Esophagus squamous epithelium (tissue), 5 donors: Measurements from ENCODE around the gene PYGM. TPM values are rescaled to one million over a fixed set of nuclear protein-coding genes. Genes with fewer than 3 reads are reported as not detected.

Source experiments
- DNase-seq: peaks from one replicate; lab custom pipeline; 2025; lab: John Stamatoyannopoulos, UW
- H3K27ac ChIP-seq, 4 donors: fragments of 200-600 bp; sonication (generic); one replicate each; pipeline ENCODE4 v1.5.1; 2016 to 2019; ENCODE audit warnings: mild to moderate bottlenecking in 1 of 4
- H3K27me3 ChIP-seq, 4 donors: fragments of 200-600 bp; sonication (generic); 1 replicate in 3 of 4; 2 replicates in 1 of 4; pipeline versions ENCODE4 v1.5.1 to v1.6.0; 2017 to 2021; ENCODE audit warnings: antibody characterized with exemption in 1 of 4
- H3K36me3 ChIP-seq, 3 donors: fragments of 200-600 bp; sonication (generic); one replicate each; pipeline ENCODE4 v1.5.1; 2016 to 2019
- H3K4me1 ChIP-seq, 3 donors: fragments of 200-600 bp; sonication (generic); one replicate each; pipeline ENCODE4 v1.5.1; 2017 to 2019
- H3K4me3 ChIP-seq, 4 donors: fragments of 200-600 bp; sonication (generic); 1 replicate in 3 of 4; 2 replicates in 1 of 4; pipeline ENCODE4 v1.5.1; 2016 to 2019; ENCODE audit warnings: mild to moderate bottlenecking in 2 of 4, moderate library complexity in 1 of 4
- H3K9me3 ChIP-seq, 3 donors: fragments of 200-600 bp; sonication (generic); one replicate each; pipeline ENCODE4 v1.5.1; 2016 to 2019
- CTCF ChIP-seq, 6 experiments: fragments of 450-650 bp in 4 of 6; fragments of 200-600 bp in 2 of 6; sonication (generic) in 2 of 6; IDR thresholded peaks; one replicate each; pipeline ENCODE4 v1.5.1; 2016 to 2019; ENCODE audit warnings: antibody characterized with exemption in 6 of 6, mild to moderate bottlenecking in 4 of 6, moderate library complexity in 4 of 6
- POLR2A ChIP-seq, 4 donors: fragments of 450-650 bp; IDR thresholded peaks; one replicate each; pipeline ENCODE4 v1.6.1; 2017; ENCODE audit warnings: antibody characterized with exemption in 4 of 4, mild to moderate bottlenecking in 4 of 4, moderate library complexity in 3 of 4
- WGBS, 2 donors: methylation state at CpG; one replicate each; pipeline ENCODE4 v1.1.5; 2018; 5-methylcytosine and 5-hydroxymethylcytosine counted together
- intact Hi-C: fragments of 100-400 bp; cut with DNase I; formaldehyde crosslinking; loops from one replicate; pipeline ENCODE4 v1.15.0; 2022
- total RNA-seq, 4 donors: library from RNA; depleted of rRNA; stranded (reverse); fragments of >200 nt; gene quantifications; one replicate each; pipeline ENCODE4 v1.1.0, GENCODE V29; 2016
- donor health status: DM: yes; HTN: yes; CAD: no.

Gene PYGM
- total RNA-seq, 4 donors from 2014 or later, result 0.27 to 0.95 (median 0.39) TPM

- TF ChIP-seq CTCF (IDR thresholded peaks at IDR 0.05), result no peak
- no peak for TF ChIP-seq POLR2A (IDR thresholded peaks at IDR 0.05)
- Histone ChIP-seq H3K4me3 (no peak overlapping the region), H3K4me1 (peaks cover 0 to 5% (median 4%) of the 10 kb centered on the region in 3 donors), H3K9me3 (no peaks in the 10 kb centered on the region), H3K27ac (no peak overlapping the region), H3K27me3 (peaks cover 0 to 21% (median 0%) of the 10 kb centered on the region in 4 donors), H3K36me3 (peaks cover 0 to 3% (median 0%) of the 10 kb centered on the region in 3 donors)
- WGBS, 2 donors, result 71 to 79% methylated on average over 10 to 12 of the region's 23 CpGs
- intact Hi-C loops, result no loop called here
- no peak for DNase-seq
Observed at GRCh38 chr11:64734811-64735724, 24.7 kb downstream of the PYGM start.

DNA sequence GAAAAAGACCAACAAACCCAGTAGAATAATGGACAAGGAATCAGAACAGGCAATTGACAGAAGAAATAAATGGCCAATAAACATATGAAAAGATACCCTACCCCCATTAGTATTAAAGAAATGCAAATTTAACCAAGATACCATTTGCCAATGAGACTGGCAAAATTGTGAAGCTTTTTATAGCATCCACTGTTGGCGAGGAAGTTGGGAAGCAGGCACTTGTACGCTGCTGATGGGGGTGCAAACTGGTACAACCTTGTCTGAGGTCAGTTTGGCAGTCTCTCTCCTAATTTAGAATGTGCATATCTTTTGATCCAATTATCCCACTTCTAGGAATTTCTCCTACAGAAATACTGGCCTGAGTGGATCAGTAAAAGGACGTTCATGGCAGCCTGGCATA is 28.2 kb downstream of the PYGM start:
- DNase-seq, result no peak
- H3K4me3 ChIP-seq, result no peak overlapping the region
- H3K27ac ChIP-seq, result no peak overlapping the region
- intact Hi-C loops, result no loop called here
- TF ChIP-seq POLR2A (IDR thresholded peaks at IDR 0.05) (no peak), CTCF (IDR thresholded peaks at IDR 0.05) (no peak)
- H3K9me3 ChIP-seq, result no peaks in the 10 kb centered on the region
- 75 to 76% methylated on average over 3 of the region's 3 CpGs for WGBS, 2 donors
- H3K27me3 ChIP-seq, result peaks cover 0 to 18% (median 0%) of the 10 kb centered on the region in 4 donors
- peaks cover 0 to 3% (median 0%) of the 10 kb centered on the region in 3 donors for H3K36me3 ChIP-seq
- H3K4me1 ChIP-seq, result peaks cover 0 to 7% (median 3%) of the 10 kb centered on the region in 3 donors

DNA sequence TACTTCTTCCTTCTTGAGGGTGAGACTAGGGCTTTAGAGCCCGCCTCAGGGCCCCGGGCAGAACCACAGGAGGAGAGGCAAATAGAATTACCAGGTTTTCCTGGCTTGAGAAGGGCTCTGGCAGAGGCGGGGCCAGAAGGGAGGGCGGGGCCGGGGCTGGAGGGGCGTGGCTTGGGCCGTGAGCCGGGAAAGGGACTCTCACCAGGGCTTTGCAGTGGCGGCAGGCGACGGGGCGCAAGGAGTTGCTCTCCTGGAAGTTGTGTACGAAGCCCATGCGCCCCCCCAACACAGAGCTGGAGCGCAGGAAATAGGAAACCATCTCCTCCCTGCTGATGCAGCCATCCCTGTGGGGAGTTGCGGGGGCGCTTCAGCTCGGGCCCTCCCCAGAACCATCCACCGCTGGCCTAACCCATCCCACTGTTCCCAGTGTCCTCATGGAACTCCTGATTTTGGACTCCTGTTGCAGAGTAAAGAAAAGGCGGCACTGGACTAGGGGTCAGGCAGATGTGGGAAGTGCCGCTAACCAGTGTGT is 29.9 kb downstream of the PYGM start:
- 35 to 36% methylated on average over 17 to 20 of the region's 21 CpGs for WGBS, 2 donors
- intact Hi-C loops, result no loop called here
- Histone ChIP-seq H3K4me3 (no peak overlapping the region), H3K36me3 (peaks cover 0 to 3% (median 0%) of the 10 kb centered on the region in 3 donors), H3K9me3 (no peaks in the 10 kb centered on the region), H3K27me3 (peaks cover 0 to 18% (median 0%) of the 10 kb centered on the region in 4 donors), H3K4me1 (peaks cover 0 to 7% (median 3%) of the 10 kb centered on the region in 3 donors), H3K27ac (no peak overlapping the region)
- TF ChIP-seq POLR2A (IDR thresholded peaks at IDR 0.05) (no peak), CTCF (IDR thresholded peaks at IDR 0.05) (no peak)
- no peak for DNase-seq

GRCh38 chr11:64728757-64729365 is 30.9 kb downstream of the PYGM start:
- H3K4me3 ChIP-seq, result no peak overlapping the region
- WGBS, 2 donors, result 84 to 85% methylated on average over 7 to 9 of the region's 11 CpGs
- no peak for TF ChIP-seq POLR2A (IDR thresholded peaks at IDR 0.05)
- TF ChIP-seq CTCF (IDR thresholded peaks at IDR 0.05), result no peak
- no peak overlapping the region for H3K27ac ChIP-seq
- H3K4me1 ChIP-seq, result peaks cover 0 to 7% (median 3%) of the 10 kb centered on the region in 3 donors
- H3K27me3 ChIP-seq, result peaks cover 0 to 21% (median 0%) of the 10 kb centered on the region in 4 donors
- no peak for DNase-seq
- H3K9me3 ChIP-seq, result no peaks in the 10 kb centered on the region
- intact Hi-C loops, result no loop called here
- H3K36me3 ChIP-seq, result peaks cover 0 to 3% (median 0%) of the 10 kb centered on the region in 3 donors
